Fibroblast of skin of scalp (primary cell): ENCODE data around the gene PPFIA4. TPM values are rescaled to one million over a fixed set of nuclear protein-coding genes. Genes with fewer than 3 reads are reported as not detected.
"Not testable (repeated sequence)": the region's sequence is repeated elsewhere in the genome, so short reads cannot be mapped to it uniquely, and the experiment has no call there.

Experiments
- DNase-seq: peaks from one replicate; pipeline ENCODE4 v3.0.0-alpha.2; 2013
- polyA plus RNA-seq, 2 experiments: library from polyadenylated mRNA; unstranded; fragments of 120-200 nt; gene quantifications; one replicate each; pipeline ENCODE4 v1.2.1, GENCODE V29; 2013; ENCODE audit not compliant: insufficient read length in 2 of 2

Gene PPFIA4
- 16.3 TPM for polyA plus RNA-seq (2013, experiment 1 of 2; ENCODE audit: insufficient read length)
- 14.1 TPM for polyA plus RNA-seq (2013, experiment 2 of 2; ENCODE audit: insufficient read length)

GRCh38 chr1:203026031-203026665 lies at the start of gene PPFIA4:
Gene PPFIA4 (plus strand): TSS chr1:203026491. CDS start chr1:203039009, 12,518 bp downstream.
- peak; percentile 90 for DNase-seq

DNA sequence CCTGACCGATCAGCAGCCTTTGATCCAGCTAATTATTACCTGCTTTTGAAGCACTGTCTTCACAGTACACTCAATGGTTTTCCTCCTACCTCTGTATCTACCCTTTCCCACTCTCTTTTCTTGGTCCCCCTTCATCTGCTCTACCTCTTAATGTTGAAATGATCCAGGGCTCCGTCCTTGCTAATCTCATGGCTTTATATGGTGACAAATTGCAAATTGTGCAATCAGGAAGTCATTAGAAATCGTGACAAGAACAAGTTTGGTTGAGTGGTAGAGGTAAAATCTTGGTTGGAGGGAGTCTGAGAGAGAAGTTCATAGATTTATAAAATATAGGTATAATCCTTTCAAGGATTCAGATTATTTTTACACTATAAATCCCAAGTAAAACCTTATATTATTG lies 49.7 kb upstream of the PPFIA4 start:
- no peak for DNase-seq

DNA sequence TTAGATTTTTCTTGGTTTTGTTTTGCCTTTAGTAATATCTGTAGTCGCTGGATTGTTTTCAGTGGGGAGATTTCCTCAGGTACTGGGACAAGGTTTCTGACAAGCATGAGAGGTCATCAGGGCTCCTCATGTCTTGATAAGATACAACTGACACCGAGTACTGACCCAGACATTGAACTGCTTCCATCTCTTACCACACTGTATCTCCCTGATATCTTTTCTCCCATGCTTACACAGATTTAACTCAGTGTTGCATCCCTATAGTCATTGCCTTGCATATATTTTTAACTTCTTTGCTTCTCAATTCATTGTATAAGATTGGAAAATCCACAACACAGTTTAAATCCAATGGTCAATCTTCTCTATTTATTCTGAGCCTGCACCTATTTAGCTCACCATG lies 46.8 kb upstream of the PPFIA4 start:
- DNase-seq, result no peak

DNA sequence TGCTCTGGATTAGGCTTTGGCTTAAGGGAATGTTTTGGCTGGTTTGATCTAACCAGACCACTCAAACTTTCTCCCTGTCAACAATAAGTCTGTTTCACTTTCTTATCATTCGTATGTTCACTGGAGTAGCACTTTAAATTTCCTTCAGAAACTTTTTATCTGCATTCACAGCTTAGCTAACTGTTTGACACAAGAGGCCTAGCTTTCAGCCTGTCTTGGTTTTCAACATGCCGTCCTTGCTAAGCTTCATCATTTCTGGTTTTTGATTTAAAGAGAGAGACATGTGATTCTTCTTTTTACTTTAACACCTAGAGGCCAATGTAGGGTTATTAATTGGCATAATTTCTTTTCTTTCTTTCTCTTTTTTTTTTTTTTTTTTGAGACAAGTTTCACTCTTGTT lies 44.4 kb upstream of the PPFIA4 start:
- DNase-seq, result no peak

DNA sequence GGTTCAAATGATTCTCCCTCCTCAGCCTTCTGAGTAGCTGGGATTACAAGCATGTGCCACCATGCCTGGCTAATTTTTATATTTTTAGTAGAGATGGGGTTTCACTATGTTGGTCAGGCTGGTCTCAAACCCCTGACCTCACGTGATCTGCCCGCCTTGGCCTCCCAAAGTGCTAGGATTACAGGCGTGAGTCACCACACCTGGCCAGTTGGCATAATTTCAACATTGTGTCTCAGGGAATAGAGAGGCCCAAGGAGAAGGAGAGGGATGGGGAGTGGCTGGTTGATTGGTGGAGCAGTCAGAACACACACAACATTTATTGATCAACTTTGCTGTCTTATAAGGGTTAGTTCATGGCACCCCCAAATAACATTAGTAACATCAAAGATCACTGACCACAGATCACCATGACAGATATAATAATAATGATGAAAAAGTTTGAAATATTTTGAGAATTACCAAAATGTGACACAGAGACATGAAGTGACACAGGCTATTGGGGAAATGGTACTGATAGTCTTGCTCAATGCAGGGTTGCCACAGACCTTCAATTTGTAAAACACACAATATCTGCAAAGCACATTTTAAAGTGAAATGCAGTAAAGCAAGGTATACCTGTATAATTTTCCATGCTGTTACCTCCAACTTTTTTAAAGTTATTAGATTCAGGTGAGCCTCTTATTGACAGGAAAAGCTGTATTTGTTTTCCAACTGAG lies 43.4 kb upstream of the PPFIA4 start:
- no peak for DNase-seq

DNA sequence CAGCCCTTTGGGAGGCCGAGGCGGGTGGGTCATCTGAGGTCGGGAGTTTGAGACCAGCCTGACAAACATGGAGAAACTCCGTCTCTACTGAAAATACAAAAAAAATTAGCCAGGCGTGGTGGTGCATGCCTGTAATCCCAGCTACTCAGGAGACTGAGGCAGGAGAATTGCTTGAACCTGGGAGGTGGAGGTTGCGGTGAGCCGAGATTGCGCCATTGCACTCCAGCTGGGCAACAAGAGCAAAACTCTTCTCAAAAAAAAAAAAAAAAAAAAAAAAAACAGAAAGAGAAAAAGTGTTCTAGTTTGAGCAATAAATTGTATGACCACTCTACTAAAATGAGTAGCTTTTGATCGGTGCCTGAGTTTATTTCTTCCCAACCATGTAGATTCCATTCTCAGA lies 40.2 kb upstream of the PPFIA4 start:
- DNase-seq, result not testable (repeated sequence)

- DNase-seq, result no peak
Measured at GRCh38 chr1:202987255-202987654, 39.0 kb upstream of the PPFIA4 start.

DNA sequence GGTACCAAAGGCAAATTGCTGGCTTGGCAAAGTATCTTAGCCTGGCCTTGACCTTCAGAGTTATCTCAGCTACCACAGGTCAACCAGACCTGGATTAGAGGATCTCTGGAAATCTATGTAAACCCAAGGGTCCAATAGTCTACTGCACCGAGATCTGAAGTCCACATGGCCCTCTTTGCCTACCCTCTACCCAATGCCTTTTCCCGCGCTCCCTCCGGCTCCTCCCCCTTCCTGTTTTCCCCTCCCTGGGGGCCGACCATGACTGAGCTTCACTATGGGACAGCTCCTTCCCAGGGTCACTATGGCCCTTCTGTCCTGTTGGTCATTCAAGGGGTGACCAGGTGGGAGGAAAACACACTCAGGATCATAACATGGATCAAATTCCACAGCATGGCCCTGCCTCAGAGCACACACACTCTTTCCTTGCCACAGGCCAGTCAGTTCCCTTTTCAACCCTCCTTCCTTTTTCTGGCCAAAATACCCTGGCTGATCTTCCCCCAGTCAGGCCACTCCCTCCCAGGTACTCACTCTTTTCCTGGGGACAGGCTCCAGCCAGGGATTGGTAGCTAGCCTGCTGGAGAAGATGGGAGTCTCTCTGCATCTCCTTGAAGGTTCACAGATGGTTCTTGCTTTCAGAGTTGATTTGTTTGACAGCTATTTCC lies 38.2 kb upstream of the PPFIA4 start:
- DNase-seq, result no peak

DNA sequence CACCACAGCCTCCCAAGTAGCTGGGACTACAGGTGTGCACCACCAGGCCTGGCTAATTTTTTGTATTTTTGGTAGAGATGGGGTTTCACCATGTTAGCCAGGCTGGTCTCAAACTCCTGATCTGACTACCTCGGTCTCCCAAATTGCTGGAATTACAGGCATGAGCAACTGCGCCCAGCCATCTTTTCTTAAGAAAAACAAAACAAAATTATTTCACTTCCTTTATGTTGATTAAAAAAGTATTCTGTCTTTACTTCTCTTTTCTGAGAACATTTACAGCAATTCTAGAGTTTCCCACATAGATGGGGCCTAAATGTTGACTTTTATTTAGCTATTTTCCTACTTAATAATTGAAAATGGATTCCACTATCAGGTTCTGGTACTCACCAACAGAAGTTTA lies 36.4 kb upstream of the PPFIA4 start:
- no peak for DNase-seq

DNA sequence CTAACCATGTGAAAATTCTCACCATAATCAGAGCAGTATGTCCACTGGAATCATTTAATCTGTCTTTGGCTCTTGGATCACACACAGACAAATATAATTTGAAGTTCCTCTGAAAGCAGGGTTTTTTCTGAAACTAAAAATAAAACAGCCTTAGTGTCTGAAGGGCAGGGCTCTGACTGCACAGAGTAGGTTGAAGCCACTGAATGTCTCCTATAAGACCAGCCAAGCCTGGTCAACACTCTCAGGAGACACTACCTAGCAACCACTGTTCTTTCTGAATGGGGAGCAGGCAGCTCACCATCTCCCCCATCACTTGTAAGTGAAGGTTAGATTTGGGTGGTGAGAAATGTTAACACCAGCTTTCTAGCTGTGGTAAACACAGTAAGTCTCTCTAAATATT lies 35.2 kb upstream of the PPFIA4 start:
- no peak for DNase-seq

DNA sequence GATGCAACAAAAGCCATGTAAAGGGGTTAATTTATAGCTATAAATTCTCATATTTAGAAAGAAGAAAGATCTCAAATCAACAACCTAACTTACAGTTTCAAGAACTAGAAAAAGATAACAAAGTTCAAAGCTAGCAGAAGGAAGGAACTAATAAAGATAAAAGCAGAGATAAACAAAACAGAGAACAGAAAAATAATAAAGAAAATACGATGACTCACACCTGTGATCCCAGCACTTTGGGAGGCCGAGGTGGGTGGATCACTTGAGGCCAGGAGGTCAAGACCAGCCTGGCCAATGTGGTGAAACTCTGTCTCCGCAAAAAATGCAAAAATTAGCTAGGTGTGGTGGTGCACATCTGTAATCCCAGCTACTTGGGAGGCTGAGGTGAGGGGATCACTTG lies 31.5 kb upstream of the PPFIA4 start:
- no peak for DNase-seq

GRCh38 chr1:202998836-202999750 lies 27.2 kb upstream of the PPFIA4 start:
- DNase-seq, result peak; percentile 54

DNA sequence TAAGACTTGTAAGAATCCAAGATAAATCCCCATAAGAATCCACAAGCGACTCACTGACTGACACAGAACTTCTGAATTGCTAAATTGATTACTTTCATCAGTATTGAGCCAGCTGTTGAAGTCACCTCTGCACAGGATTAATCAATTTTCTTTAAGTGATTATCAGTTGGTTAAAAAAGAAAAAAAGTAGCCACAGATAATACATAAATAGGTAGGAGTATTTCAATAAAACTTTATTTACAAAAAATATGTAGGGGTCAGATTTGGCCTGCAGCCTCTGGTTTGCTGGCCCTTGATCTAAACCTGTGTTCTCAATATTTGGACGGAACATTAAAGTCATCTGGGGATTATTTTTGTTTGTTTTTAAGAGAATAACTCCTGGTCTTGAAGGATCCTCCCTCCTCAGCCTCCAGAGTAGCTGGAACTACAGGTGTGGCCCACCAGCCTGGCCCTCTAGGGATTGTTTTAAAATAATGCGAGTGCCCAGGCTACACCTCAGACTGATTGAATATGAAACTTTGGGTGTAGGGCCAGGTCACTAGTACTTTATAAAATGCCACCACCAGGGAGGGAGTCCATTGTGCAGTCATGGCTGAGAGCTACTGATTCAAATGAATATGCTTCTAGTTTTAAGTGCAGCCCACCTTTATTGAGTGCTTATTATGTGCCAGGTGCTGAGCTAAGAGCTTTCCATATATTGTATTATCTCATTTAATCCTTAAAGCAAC lies 25.9 kb upstream of the PPFIA4 start:
- DNase-seq, result no peak

DNA sequence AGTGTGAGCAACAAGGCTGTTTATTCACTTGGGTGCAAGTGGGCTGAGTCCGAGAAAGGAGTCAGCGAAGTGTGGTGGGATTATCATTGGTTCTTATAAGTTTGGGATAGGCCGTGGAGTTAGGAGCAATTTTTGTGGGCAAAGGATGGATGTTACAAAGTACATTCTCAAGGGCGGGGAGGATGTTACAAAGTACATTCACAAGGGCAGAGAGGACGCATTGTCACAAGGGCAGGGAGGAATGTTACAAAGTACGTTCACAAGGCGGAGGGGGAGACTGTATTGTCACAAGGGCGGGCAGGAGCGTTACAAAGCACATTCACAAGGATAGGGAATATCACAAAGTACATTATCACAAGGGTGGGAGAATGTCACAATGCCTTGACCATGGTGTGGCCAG lies 24.3 kb upstream of the PPFIA4 start:
- no peak for DNase-seq

GRCh38 chr1:203002951-203003350 lies 23.3 kb upstream of the PPFIA4 start:
- DNase-seq, result no peak

GRCh38 chr1:203005395-203006142 lies 20.7 kb upstream of the PPFIA4 start:
- DNase-seq, result not testable (repeated sequence)

DNA sequence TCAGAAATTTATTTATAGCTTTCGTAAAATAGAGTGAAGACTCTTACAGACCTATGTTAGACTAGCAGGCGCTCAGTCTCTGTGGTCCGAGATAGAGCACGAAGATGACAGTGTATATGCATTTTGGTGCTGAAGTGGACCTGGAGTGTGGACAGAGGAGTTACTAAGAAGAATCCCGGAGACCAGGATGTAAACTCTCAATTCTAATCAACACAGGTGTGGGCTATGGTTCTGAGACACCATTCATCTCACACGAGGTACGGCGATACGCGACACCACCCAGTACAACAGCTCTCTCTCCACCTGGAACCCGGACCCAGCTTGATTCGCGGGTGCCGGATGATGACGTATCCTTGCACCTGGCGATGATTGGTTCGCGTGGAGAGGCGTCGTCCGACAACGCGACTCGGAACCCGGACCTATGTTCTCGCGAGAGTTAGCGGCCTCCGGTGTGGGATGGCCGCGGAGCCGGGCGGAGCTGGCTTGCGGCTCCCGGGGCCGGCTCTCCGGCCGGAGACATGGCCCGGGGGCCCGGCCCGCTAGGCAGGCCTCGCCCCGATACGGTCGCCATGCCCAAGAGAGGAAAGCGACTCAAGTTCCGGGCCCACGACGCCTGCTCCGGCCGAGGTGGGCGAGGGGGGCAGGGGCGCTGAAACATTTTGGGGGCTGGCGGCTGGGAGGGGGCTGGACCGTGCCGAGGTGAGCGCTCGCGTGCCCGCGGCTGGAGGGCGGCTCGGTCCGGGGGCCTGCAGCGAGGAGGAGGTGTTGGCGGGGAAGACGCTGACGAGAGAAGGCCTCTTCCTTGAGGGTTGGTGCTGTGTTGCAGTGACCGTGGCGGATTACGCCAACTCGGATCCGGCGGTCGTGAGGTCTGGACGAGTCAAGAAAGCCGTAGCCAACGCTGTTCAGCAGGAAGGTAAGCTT lies 19.1 kb upstream of the PPFIA4 start, which contains the start of gene TMEM183A:
Gene TMEM183A, plus strand, starts transcription at position 427 of the 924 bp plus-strand sequence. Its CDS starts 92 bp downstream, at position 519.
- peak; percentile 98 for DNase-seq

DNA sequence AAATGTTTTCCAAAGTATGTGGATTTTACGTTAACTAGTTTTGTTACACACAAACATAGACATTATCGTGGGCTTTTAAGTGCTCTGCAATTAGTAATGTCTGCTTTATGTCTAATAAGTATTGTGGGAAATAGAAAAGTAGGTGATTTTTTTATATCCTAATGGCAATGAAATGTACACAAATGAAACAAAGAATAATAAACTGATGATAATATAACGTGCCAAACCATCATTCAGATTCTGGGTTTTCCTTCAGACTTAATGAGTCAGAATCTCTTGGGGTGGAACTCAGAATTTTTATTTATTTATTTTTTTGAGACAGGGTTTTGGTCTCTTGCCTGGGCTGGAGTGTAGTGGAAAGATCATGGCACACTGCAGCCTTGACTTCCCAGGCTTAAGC lies 17.1 kb upstream of the PPFIA4 start:
- no peak for DNase-seq

- no peak for DNase-seq
Measured at GRCh38 chr1:203011582-203011981, 14.7 kb upstream of the PPFIA4 start.

- no peak for DNase-seq
Measured at GRCh38 chr1:203017061-203017460, 9.2 kb upstream of the PPFIA4 start.
